C1 segment of cervical spinal cord (tissue), 14 donors: Measurements from ENCODE around the gene NELFA.

ENCODE experiments used
- DNase-seq, 14 donors: peaks; one replicate each; lab custom pipeline; 2025; lab: John Stamatoyannopoulos, UW

Gene NELFA

GRCh38 chr4:1967512-1968149 is 41.1 kb downstream of the NELFA start:
- peak in 1 of 14 donors; percentile 40 for DNase-seq

- DNase-seq = no peak
Measured at GRCh38 chr4:1964971-1965370, 43.8 kb downstream of the NELFA start.

GRCh38 chr4:1964443-1964842 is 44.3 kb downstream of the NELFA start:
- no peak for DNase-seq

- no peak for DNase-seq
Measured at GRCh38 chr4:1962980-1963379, 45.8 kb downstream of the NELFA start.

GRCh38 chr4:1961563-1961962 is 47.2 kb downstream of the NELFA start:
- DNase-seq = no peak

- DNase-seq = no peak
Measured at GRCh38 chr4:1961038-1961437, 47.7 kb downstream of the NELFA start.

- peak in 1 of 14 donors; percentile 48 for DNase-seq
Measured at GRCh38 chr4:1960170-1960825, 48.5 kb downstream of the NELFA start.

- DNase-seq = no peak
Measured at GRCh38 chr4:1959104-1959384, 49.7 kb downstream of the NELFA start.

- DNase-seq = peak in 1 of 14 donors; percentile 46
Measured at GRCh38 chr4:1958276-1959103, 50.3 kb downstream of the NELFA start.

- no peak for DNase-seq
Measured at GRCh38 chr4:1956631-1957030, 52.1 kb downstream of the NELFA start.

GRCh38 chr4:1953335-1953734 is 55.4 kb downstream of the NELFA start:
- no peak for DNase-seq

GRCh38 chr4:1952719-1953118 is 56.1 kb downstream of the NELFA start:
- DNase-seq = no peak

- peak in 1 of 14 donors; percentile 28 for DNase-seq
Measured at GRCh38 chr4:1952058-1952700, 56.6 kb downstream of the NELFA start.

GRCh38 chr4:1950369-1950768 is 58.4 kb downstream of the NELFA start:
- DNase-seq = no peak

GRCh38 chr4:1948892-1949436 is 59.8 kb downstream of the NELFA start:
- DNase-seq = no peak

GRCh38 chr4:1948232-1948631 is 60.5 kb downstream of the NELFA start:
- no peak for DNase-seq

GRCh38 chr4:1945912-1946311 is 62.9 kb downstream of the NELFA start:
- no peak for DNase-seq

- peak in 4 of 14 donors; percentile 5 to 11 (median 8) for DNase-seq
Measured at GRCh38 chr4:1945124-1945895, 63.5 kb downstream of the NELFA start.

- DNase-seq = no peak
Measured at GRCh38 chr4:1943928-1944327, 64.8 kb downstream of the NELFA start.

GRCh38 chr4:1940566-1940965 is 68.2 kb downstream of the NELFA start:
- DNase-seq = no peak
